SK-N-SH (cell line): ENCODE results near the gene HOTAIR.

Source experiments
- JUND ChIP-seq: IDR thresholded peaks from 2 replicates; pipeline ENCODE4 v1.4.0; 2012
- REST ChIP-seq: IDR thresholded peaks from 2 replicates; pipeline ENCODE4 v1.6.1; 2012; ENCODE audit warnings: mild to moderate bottlenecking, low read depth, low read length, moderate library complexity
- SIN3A ChIP-seq: IDR thresholded peaks from 2 replicates; pipeline ENCODE4 v1.6.1; 2012; ENCODE audit warnings: low read depth, mild to moderate bottlenecking, low read length, moderate library complexity, borderline replicate concordance
- TAF1 ChIP-seq: IDR thresholded peaks from 2 replicates; pipeline ENCODE4 v1.6.1; 2012; ENCODE audit warnings: low read depth, mild to moderate bottlenecking, low read length, moderate library complexity, borderline replicate concordance
- YY1 ChIP-seq: IDR thresholded peaks from 2 replicates; pipeline ENCODE4 v1.4.0; 2012; ENCODE audit warnings: low read depth, mild to moderate bottlenecking
- TF ChIP-seq, protein P1 (sequence below): fragments of 200-600 bp; sonication (generic); IDR thresholded peaks from 2 replicates; pipeline ENCODE4 v1.6.1; 2017; ENCODE audit warnings: antibody characterized with exemption, mild to moderate bottlenecking, moderate library complexity
- TF ChIP-seq, protein P2 (sequence below): IDR thresholded peaks from 2 replicates; pipeline ENCODE4 v1.4.0; 2012; ENCODE audit warnings: low read depth

GRCh38 chr12:54010972-54011664 is 36.4 kb upstream of the HOTAIR start:
- TF ChIP-seq, protein P1, sequence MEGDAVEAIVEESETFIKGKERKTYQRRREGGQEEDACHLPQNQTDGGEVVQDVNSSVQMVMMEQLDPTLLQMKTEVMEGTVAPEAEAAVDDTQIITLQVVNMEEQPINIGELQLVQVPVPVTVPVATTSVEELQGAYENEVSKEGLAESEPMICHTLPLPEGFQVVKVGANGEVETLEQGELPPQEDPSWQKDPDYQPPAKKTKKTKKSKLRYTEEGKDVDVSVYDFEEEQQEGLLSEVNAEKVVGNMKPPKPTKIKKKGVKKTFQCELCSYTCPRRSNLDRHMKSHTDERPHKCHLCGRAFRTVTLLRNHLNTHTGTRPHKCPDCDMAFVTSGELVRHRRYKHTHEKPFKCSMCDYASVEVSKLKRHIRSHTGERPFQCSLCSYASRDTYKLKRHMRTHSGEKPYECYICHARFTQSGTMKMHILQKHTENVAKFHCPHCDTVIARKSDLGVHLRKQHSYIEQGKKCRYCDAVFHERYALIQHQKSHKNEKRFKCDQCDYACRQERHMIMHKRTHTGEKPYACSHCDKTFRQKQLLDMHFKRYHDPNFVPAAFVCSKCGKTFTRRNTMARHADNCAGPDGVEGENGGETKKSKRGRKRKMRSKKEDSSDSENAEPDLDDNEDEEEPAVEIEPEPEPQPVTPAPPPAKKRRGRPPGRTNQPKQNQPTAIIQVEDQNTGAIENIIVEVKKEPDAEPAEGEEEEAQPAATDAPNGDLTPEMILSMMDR = no peak
- TF ChIP-seq REST = no peak
- no peak for TF ChIP-seq TAF1
- TF ChIP-seq, protein P2, sequence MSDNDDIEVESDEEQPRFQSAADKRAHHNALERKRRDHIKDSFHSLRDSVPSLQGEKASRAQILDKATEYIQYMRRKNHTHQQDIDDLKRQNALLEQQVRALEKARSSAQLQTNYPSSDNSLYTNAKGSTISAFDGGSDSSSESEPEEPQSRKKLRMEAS = no peak
- TF ChIP-seq YY1 = no peak
- TF ChIP-seq JUND = no peak
- TF ChIP-seq SIN3A = no peak
